DOHH2 (cell line): Measurements from ENCODE around the gene RIN3.

ENCODE experiments used
- EZH2phosphoT487 ChIP-seq: fragments of 200-600 bp; sonication (generic); IDR thresholded peaks from 2 replicates; pipeline ENCODE4 v1.6.1; 2017; ENCODE audit warnings: borderline replicate concordance, mild to moderate bottlenecking, antibody characterized with exemption, low read length, moderate library complexity, mixed read lengths
- TF ChIP-seq, protein P1 (sequence below): fragments of 200-600 bp; sonication (generic); IDR thresholded peaks from one replicate; pipeline ENCODE4 v1.5.1; 2014; ENCODE audit warnings: antibody characterized with exemption, mild to moderate bottlenecking, low read depth, low read length; ENCODE audit not compliant: poor library complexity, severe bottlenecking

DNA sequence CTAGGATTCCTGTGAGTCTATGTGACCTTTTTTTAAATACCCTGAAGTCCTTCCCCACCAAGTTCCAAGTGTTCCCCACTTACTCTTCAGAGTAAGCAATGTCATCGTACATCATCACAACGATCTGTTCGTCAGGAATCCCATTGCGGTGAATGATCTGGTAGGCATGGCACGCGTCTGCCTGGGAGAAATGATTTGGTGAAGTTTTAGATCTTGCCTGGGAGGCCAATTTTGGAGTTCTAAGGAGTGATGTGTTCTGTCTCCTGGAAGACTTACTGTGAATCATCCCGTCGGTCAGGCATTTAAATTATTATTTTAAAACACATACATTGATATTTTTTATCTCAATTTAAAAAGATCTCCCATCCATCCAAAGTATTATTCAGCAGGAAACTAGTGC is 205.1 kb downstream of the RIN3 start:
- TF ChIP-seq, protein P1, sequence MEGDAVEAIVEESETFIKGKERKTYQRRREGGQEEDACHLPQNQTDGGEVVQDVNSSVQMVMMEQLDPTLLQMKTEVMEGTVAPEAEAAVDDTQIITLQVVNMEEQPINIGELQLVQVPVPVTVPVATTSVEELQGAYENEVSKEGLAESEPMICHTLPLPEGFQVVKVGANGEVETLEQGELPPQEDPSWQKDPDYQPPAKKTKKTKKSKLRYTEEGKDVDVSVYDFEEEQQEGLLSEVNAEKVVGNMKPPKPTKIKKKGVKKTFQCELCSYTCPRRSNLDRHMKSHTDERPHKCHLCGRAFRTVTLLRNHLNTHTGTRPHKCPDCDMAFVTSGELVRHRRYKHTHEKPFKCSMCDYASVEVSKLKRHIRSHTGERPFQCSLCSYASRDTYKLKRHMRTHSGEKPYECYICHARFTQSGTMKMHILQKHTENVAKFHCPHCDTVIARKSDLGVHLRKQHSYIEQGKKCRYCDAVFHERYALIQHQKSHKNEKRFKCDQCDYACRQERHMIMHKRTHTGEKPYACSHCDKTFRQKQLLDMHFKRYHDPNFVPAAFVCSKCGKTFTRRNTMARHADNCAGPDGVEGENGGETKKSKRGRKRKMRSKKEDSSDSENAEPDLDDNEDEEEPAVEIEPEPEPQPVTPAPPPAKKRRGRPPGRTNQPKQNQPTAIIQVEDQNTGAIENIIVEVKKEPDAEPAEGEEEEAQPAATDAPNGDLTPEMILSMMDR = no peak
- TF ChIP-seq EZH2phosphoT487 = no peak
